NOMO-1 (cell line): ENCODE measurements around the gene NUP210.

Experiments used
- DNase-seq, 2 experiments: peaks; one replicate each; lab custom pipeline; 2025; ENCODE audit not compliant: unreplicated experiment in 2 of 2; lab: John Stamatoyannopoulos, UW

NUP210 gene

GRCh38 chr3:13353506-13353905, 66.6 kb downstream of the NUP210 start:
- no peak for DNase-seq

- DNase-seq, result peak; percentile 4 to 22
These were observed 67.4 kb downstream of the NUP210 start for GRCh38 chr3:13352621-13353131.

GRCh38 chr3:13349823-13350222, 70.3 kb downstream of the NUP210 start:
- no peak for DNase-seq

- DNase-seq, result no peak
These were observed 71.3 kb downstream of the NUP210 start for GRCh38 chr3:13348661-13349396.

GRCh38 chr3:13348100-13348499, 72.0 kb downstream of the NUP210 start:
- no peak for DNase-seq

GRCh38 chr3:13347390-13347950, 72.7 kb downstream of the NUP210 start:
- DNase-seq, result no peak

- DNase-seq, result no peak
These were observed 73.4 kb downstream of the NUP210 start for GRCh38 chr3:13346481-13347389.

- DNase-seq, result no peak
These were observed 74.3 kb downstream of the NUP210 start for GRCh38 chr3:13345772-13346171.

- no peak for DNase-seq
These were observed 74.8 kb downstream of the NUP210 start for GRCh38 chr3:13345284-13345683.

GRCh38 chr3:13344663-13345062, 75.5 kb downstream of the NUP210 start:
- no peak for DNase-seq

GRCh38 chr3:13343601-13344000, 76.5 kb downstream of the NUP210 start:
- DNase-seq, result no peak

- no peak for DNase-seq
These were observed 78.8 kb downstream of the NUP210 start for GRCh38 chr3:13341229-13341905.

GRCh38 chr3:13339833-13340232, 80.3 kb downstream of the NUP210 start:
- no peak for DNase-seq

GRCh38 chr3:13338996-13339395, 81.1 kb downstream of the NUP210 start:
- no peak for DNase-seq

GRCh38 chr3:13338231-13338630, 81.9 kb downstream of the NUP210 start:
- no peak for DNase-seq

- DNase-seq, result no peak
These were observed 83.5 kb downstream of the NUP210 start for GRCh38 chr3:13336592-13336991.

- DNase-seq, result no peak
These were observed 84.6 kb downstream of the NUP210 start for GRCh38 chr3:13335503-13335902.

- no peak for DNase-seq
These were observed 85.1 kb downstream of the NUP210 start for GRCh38 chr3:13335059-13335458.

GRCh38 chr3:13333236-13333897, 86.8 kb downstream of the NUP210 start:
- no peak for DNase-seq

GRCh38 chr3:13332740-13333139, 87.4 kb downstream of the NUP210 start:
- no peak for DNase-seq
